WTC11 (cell line): ENCODE data around the gene FPR1. TPM values are rescaled to one million over a fixed set of nuclear protein-coding genes. Genes with fewer than 3 reads are reported as not detected.

Experiments used
- ATAC-seq: fragments of 200-7000 bp; cut with Tn5 transposase; 2 replicates; pipeline ENCODE4 v1.10.0; 2021; ENCODE audit warnings: mild to moderate bottlenecking, moderate library complexity
- CTCF ChIA-PET: fragments of 300-600 bp; sonication (Branson Sonifier 250); formaldehyde crosslinking; loops from one replicate; lab custom pipeline; 2021; ENCODE audit warnings: antibody characterized with exemption; lab: Charles Lee
- POLR2A ChIA-PET: fragments of 350-600 bp; sonication (Branson Sonifier 250); formaldehyde crosslinking; loops from one replicate; lab custom pipeline; 2021; ENCODE audit warnings: antibody characterized with exemption; lab: Charles Lee
- DNase-seq: peaks from one replicate; pipeline ENCODE4 v3.0.0; 2021; ENCODE audit warnings: low spot score
- H3K27ac Mint-ChIP-seq: 2 replicates; pipeline ENCODE4 v1.8.0; 2021; ENCODE audit warnings: mixed read lengths
- H3K27me3 Mint-ChIP-seq: 2 replicates; pipeline ENCODE4 v1.8.0; 2021; ENCODE audit warnings: low read depth, mild to moderate bottlenecking, moderate library complexity, mixed read lengths
- H3K36me3 Mint-ChIP-seq: 2 replicates; pipeline ENCODE4 v1.8.0; 2021; ENCODE audit warnings: mixed read lengths
- H3K4me1 Mint-ChIP-seq: 2 replicates; pipeline ENCODE4 v1.8.0; 2022; ENCODE audit warnings: mixed read lengths
- H3K4me3 Mint-ChIP-seq: 2 replicates; pipeline ENCODE4 v1.8.0; 2021; ENCODE audit warnings: mild to moderate bottlenecking, moderate library complexity, mixed read lengths
- H3K9me3 Mint-ChIP-seq: 2 replicates; pipeline ENCODE4 v1.8.0; 2021; ENCODE audit warnings: mixed read lengths
- CREB1 ChIP-seq: sonication (generic); formaldehyde crosslinking; IDR thresholded peaks from 2 replicates; pipeline ENCODE4 v1.8.0; 2023; ENCODE audit warnings: mild to moderate bottlenecking, missing genetic modification reagents
- CREM ChIP-seq: sonication (generic); formaldehyde crosslinking; IDR thresholded peaks from 2 replicates; pipeline ENCODE4 v1.8.1; 2022; ENCODE audit warnings: mild to moderate bottlenecking, missing genetic modification reagents, moderate library complexity
- JUN ChIP-seq: sonication (generic); formaldehyde crosslinking; IDR thresholded peaks from 2 replicates; pipeline ENCODE4 v1.8.0; 2023; ENCODE audit warnings: mild to moderate bottlenecking, missing genetic modification reagents
- NR2C2 ChIP-seq: sonication (generic); formaldehyde crosslinking; IDR thresholded peaks from 2 replicates; pipeline ENCODE4 v1.8.0; 2022; ENCODE audit warnings: mild to moderate bottlenecking, missing genetic modification reagents
- TP53 ChIP-seq: sonication (generic); formaldehyde crosslinking; IDR thresholded peaks from 2 replicates; pipeline ENCODE4 v1.8.1; 2023; ENCODE audit warnings: mild to moderate bottlenecking, missing genetic modification reagents
- ZNF138 ChIP-seq: sonication (generic); formaldehyde crosslinking; conservative IDR thresholded peaks from 2 replicates; pipeline ENCODE4 v1.8.1; 2022; ENCODE audit warnings: mild to moderate bottlenecking, moderate library complexity, missing genetic modification reagents
- ZNF671 ChIP-seq: fragments of 250-450 bp; sonication (Bioruptor Pico); IDR thresholded peaks from 2 replicates; pipeline ENCODE4 v1.8.0; 2021; ENCODE audit warnings: mild to moderate bottlenecking
- total RNA-seq: library from RNA; stranded (reverse); gene quantifications from 3 replicates; pipeline ENCODE4 v1.2.3, GENCODE V29; 2021
- TF ChIP-seq, protein P1 (sequence below): sonication (generic); formaldehyde crosslinking; IDR thresholded peaks from 2 replicates; pipeline ENCODE4 v1.8.1; 2023; ENCODE audit warnings: mild to moderate bottlenecking, missing genetic modification reagents
- TF ChIP-seq, protein P2 (sequence below): sonication (generic); formaldehyde crosslinking; IDR thresholded peaks from 2 replicates; pipeline ENCODE4 v1.8.1; 2022; ENCODE audit warnings: mild to moderate bottlenecking, moderate library complexity, missing genetic modification reagents
- TF ChIP-seq, protein P3 (sequence below): sonication (generic); formaldehyde crosslinking; IDR thresholded peaks from 2 replicates; pipeline ENCODE4 v1.8.0; 2023; ENCODE audit warnings: mild to moderate bottlenecking, missing genetic modification reagents
- TF ChIP-seq, protein P4 (sequence below): sonication (generic); formaldehyde crosslinking; IDR thresholded peaks from 2 replicates; pipeline ENCODE4 v1.8.1; 2022; ENCODE audit warnings: low read depth, mild to moderate bottlenecking, moderate library complexity, missing genetic modification reagents, borderline replicate concordance
- TF ChIP-seq, protein P5 (sequence below): fragments of 250-450 bp; sonication (Bioruptor Pico); IDR thresholded peaks from 2 replicates; pipeline ENCODE4 v2.1.2; 2022; ENCODE audit warnings: mild to moderate bottlenecking, moderate library complexity
- TF ChIP-seq, protein P6 (sequence below): fragments of 200-600 bp; IDR thresholded peaks from 2 replicates; pipeline ENCODE4 v1.8.0; 2022; ENCODE audit warnings: antibody characterized with exemption

Gene FPR1
- total RNA-seq, 1 experiment from 2014 or later = 0.72 TPM

DNA sequence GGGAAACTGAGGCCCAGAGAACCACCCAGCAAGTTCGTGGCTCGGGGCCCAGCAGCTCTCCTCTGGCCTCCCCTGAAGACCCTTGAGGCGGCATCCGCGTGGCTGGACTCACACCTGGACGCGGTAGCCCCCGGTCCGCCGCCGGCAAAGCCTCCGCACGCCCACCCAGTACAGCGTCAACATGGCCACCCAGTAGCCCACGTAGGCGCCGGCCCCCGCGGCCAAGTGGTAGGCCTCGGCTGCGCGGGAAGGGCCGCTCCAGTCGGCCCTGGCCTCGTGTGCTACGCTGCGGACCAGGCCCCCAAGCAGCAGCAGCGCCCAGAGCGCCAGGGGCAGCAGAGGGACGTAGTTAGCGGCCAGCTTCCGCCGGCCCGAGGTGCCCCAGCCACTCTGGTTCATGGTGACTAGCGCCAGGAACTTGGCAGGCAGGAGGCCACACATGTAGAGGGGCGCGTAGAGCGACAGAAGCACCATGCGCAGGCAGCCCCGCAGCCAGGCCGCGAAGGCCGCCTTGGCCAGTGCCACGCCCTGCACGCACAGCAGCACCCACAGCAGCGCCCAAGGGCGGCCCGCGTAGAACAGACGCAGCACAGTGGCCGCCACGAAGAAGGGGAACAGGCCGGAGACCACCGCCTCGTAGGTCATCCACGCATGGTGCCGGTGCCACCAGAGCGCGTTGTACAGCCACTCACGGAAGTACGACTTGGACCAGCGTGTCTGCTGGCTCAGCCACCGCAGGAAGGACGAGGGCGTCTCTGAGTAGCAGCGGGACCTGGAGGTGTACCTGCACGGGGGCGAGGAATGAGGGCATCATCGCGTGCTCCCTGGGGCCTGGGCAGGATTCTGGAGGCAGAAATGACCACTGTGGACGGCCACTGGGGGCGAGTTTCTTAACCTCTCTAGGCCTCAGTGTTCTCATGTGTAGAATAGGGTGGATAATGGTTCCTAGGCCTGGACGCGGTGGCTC, 38.1 kb downstream of the FPR1 start:
- H3K4me3 Mint-ChIP-seq = no peak overlapping the region
- peaks cover 3% of the 10 kb centered on the region for H3K4me1 Mint-ChIP-seq
- peaks cover 65% of the 10 kb centered on the region for H3K27me3 Mint-ChIP-seq
- no peak for DNase-seq
- ChIA-PET CTCF (interaction anchor here (0.6 to 6.1 kb wide), 3 partner anchors 11 to 572 kb away, joined by 3 to 46 read pairs (median 16); no protein-coding TSS in a partner anchor), POLR2A (interaction anchor here (0.6 kb wide), 1 partner anchor 56 kb away, joined by 4 read pairs; no protein-coding TSS in a partner anchor)
- H3K36me3 Mint-ChIP-seq = no peaks in the 10 kb centered on the region
- no peak overlapping the region for H3K27ac Mint-ChIP-seq
- H3K9me3 Mint-ChIP-seq = no peaks in the 10 kb centered on the region
- TF ChIP-seq, protein P1, sequence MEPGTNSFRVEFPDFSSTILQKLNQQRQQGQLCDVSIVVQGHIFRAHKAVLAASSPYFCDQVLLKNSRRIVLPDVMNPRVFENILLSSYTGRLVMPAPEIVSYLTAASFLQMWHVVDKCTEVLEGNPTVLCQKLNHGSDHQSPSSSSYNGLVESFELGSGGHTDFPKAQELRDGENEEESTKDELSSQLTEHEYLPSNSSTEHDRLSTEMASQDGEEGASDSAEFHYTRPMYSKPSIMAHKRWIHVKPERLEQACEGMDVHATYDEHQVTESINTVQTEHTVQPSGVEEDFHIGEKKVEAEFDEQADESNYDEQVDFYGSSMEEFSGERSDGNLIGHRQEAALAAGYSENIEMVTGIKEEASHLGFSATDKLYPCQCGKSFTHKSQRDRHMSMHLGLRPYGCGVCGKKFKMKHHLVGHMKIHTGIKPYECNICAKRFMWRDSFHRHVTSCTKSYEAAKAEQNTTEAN (CRISPR knock-in tag) = no peak
- TF ChIP-seq, protein P2, sequence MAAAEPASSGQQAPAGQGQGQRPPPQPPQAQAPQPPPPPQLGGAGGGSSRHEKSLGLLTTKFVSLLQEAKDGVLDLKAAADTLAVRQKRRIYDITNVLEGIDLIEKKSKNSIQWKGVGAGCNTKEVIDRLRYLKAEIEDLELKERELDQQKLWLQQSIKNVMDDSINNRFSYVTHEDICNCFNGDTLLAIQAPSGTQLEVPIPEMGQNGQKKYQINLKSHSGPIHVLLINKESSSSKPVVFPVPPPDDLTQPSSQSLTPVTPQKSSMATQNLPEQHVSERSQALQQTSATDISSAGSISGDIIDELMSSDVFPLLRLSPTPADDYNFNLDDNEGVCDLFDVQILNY (CRISPR knock-in tag) = no peak
- TF ChIP-seq CREB1 (CRISPR knock-in tag) (no peak), NR2C2 (CRISPR knock-in tag) (no peak), JUN (CRISPR knock-in tag) (no peak), TP53 (no peak), ZNF671 (CRISPR knock-in tag) (no peak), ZNF138 (CRISPR knock-in tag) (no peak)
- TF ChIP-seq, protein P3, sequence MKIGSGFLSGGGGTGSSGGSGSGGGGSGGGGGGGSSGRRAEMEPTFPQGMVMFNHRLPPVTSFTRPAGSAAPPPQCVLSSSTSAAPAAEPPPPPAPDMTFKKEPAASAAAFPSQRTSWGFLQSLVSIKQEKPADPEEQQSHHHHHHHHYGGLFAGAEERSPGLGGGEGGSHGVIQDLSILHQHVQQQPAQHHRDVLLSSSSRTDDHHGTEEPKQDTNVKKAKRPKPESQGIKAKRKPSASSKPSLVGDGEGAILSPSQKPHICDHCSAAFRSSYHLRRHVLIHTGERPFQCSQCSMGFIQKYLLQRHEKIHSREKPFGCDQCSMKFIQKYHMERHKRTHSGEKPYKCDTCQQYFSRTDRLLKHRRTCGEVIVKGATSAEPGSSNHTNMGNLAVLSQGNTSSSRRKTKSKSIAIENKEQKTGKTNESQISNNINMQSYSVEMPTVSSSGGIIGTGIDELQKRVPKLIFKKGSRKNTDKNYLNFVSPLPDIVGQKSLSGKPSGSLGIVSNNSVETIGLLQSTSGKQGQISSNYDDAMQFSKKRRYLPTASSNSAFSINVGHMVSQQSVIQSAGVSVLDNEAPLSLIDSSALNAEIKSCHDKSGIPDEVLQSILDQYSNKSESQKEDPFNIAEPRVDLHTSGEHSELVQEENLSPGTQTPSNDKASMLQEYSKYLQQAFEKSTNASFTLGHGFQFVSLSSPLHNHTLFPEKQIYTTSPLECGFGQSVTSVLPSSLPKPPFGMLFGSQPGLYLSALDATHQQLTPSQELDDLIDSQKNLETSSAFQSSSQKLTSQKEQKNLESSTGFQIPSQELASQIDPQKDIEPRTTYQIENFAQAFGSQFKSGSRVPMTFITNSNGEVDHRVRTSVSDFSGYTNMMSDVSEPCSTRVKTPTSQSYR = no peak
- TF ChIP-seq, protein P4, sequence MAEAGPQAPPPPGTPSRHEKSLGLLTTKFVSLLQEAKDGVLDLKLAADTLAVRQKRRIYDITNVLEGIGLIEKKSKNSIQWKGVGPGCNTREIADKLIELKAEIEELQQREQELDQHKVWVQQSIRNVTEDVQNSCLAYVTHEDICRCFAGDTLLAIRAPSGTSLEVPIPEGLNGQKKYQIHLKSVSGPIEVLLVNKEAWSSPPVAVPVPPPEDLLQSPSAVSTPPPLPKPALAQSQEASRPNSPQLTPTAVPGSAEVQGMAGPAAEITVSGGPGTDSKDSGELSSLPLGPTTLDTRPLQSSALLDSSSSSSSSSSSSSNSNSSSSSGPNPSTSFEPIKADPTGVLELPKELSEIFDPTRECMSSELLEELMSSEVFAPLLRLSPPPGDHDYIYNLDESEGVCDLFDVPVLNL (CRISPR knock-in tag) = no peak
- TF ChIP-seq, protein P5, sequence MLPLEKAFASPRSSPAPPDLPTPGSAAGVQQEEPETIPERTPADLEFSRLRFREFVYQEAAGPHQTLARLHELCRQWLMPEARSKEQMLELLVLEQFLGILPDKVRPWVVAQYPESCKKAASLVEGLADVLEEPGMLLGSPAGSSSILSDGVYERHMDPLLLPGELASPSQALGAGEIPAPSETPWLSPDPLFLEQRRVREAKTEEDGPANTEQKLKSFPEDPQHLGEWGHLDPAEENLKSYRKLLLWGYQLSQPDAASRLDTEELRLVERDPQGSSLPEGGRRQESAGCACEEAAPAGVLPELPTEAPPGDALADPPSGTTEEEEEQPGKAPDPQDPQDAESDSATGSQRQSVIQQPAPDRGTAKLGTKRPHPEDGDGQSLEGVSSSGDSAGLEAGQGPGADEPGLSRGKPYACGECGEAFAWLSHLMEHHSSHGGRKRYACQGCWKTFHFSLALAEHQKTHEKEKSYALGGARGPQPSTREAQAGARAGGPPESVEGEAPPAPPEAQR (CRISPR knock-in tag) = no peak
- ATAC-seq = no peak

DNA sequence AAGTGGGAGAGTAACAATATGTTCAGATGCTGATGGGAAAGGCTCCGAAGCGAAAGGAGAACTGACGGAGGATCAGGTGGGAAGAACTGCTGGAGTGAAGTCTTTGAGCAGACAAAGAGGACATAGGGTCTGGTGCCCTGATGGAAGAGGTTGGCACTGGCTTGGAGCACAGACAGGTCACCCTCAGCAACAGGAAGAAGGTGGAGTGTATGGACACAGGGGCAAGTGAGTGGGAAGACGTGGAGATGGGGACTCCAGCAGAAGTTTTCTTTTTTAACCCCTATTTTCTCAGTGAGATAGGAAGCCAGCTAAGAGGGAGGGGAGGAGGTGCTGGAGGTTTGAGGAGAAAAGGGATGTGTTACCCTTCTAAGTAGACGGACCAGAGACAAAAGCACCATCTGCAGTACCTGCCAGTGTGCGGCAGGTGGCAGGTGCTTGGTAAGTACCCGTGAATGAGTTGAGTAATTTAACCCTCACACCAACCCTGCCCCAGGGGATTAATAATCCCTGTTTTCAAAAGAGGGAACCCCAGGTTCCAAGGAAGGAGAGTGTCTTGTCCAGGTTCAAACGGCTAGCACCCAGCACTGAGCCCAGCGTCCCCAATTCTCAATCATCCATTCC, 39.1 kb downstream of the FPR1 start:
- no peak for TF ChIP-seq CREM (CRISPR knock-in tag)
- TF ChIP-seq, protein P6, sequence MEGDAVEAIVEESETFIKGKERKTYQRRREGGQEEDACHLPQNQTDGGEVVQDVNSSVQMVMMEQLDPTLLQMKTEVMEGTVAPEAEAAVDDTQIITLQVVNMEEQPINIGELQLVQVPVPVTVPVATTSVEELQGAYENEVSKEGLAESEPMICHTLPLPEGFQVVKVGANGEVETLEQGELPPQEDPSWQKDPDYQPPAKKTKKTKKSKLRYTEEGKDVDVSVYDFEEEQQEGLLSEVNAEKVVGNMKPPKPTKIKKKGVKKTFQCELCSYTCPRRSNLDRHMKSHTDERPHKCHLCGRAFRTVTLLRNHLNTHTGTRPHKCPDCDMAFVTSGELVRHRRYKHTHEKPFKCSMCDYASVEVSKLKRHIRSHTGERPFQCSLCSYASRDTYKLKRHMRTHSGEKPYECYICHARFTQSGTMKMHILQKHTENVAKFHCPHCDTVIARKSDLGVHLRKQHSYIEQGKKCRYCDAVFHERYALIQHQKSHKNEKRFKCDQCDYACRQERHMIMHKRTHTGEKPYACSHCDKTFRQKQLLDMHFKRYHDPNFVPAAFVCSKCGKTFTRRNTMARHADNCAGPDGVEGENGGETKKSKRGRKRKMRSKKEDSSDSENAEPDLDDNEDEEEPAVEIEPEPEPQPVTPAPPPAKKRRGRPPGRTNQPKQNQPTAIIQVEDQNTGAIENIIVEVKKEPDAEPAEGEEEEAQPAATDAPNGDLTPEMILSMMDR = peak; percentile 60
- no peak overlapping the region for H3K27ac Mint-ChIP-seq
- H3K27me3 Mint-ChIP-seq = peaks cover 61% of the 10 kb centered on the region
- no peaks in the 10 kb centered on the region for H3K9me3 Mint-ChIP-seq
- DNase-seq = peak; percentile 66
- ChIA-PET POLR2A (no interaction called here), CTCF (interaction anchor here (0.6 to 6.1 kb wide), 7 partner anchors 10 to 65 kb away, joined by 3 to 46 read pairs (median 3); no protein-coding TSS in a partner anchor)
- peaks cover 3% of the 10 kb centered on the region for H3K4me1 Mint-ChIP-seq
- ATAC-seq = peak; percentile 92
- H3K36me3 Mint-ChIP-seq = no peaks in the 10 kb centered on the region
- H3K4me3 Mint-ChIP-seq = no peak overlapping the region
